B cell (primary cell): ENCODE results near the gene ANAPC4.

ENCODE experiments used
- CTCF ChIP-seq: fragments of 200-600 bp; IDR thresholded peaks from one replicate; pipeline ENCODE4 v1.8.0; 2022; ENCODE audit warnings: antibody characterized with exemption, mild to moderate bottlenecking
- EZH2 ChIP-seq: IDR thresholded peaks from 2 replicates; pipeline ENCODE4 v1.6.1; 2012; ENCODE audit warnings: borderline replicate concordance, low read depth, mild to moderate bottlenecking, moderate library complexity, low read length; ENCODE audit not compliant: insufficient read depth, poor library complexity, severe bottlenecking

- TF ChIP-seq CTCF (no peak), EZH2 (no peak)
These were observed 21.0 kb upstream of the ANAPC4 start for GRCh38 chr4:25356068-25356467.
